Endothelial cell of umbilical vein (primary cell): ENCODE results near the gene MED17. TPM values are rescaled to one million over a fixed set of nuclear protein-coding genes. Genes with fewer than 3 reads are reported as not detected.

Experiments
- BruUV-seq: library from RNA; stranded (reverse); fragments of 400-500 nt; replicated peaks from 2 replicates; lab custom pipeline; 2021; lab: Mats Ljungman, UMichigan
- CTCF ChIA-PET: fragments of 300-600, 350-600 bp; sonication (Branson Sonifier 250); formaldehyde crosslinking; loops from one replicate; lab custom pipeline; 2021; ENCODE audit warnings: antibody characterized with exemption, inconsistent platforms; lab: Charles Lee
- POLR2A ChIA-PET: fragments of 300-600, 350-600 bp; sonication (Branson Sonifier 250); formaldehyde crosslinking; loops from one replicate; lab custom pipeline; 2021; ENCODE audit warnings: antibody characterized with exemption, inconsistent platforms; lab: Charles Lee
- DNase-seq: peaks from one replicate; pipeline ENCODE4 v3.0.0-alpha.2; 2011; ENCODE audit warnings: low read depth, low spot score
- FAIRE-seq: peaks from 2 replicates; lab custom pipeline; 2011; peaks lifted over from hg19 to GRCh38; lab: Jason Lieb, UNC
- H2AFZ ChIP-seq: 2 replicates; pipeline ENCODE4 v1.6.0; 2012; ENCODE audit warnings: low read depth, low read length, control low read depth, inconsistent platforms
- H3K27ac ChIP-seq: 2 replicates; pipeline ENCODE4 v1.5.1; 2011; ENCODE audit warnings: low read depth, mild to moderate bottlenecking, control low read depth, low read length, moderate library complexity; ENCODE audit not compliant: insufficient read depth
- H3K27me3 ChIP-seq, 2 experiments: 2 replicates each; pipeline versions ENCODE4 v1.6.0 to v1.6.1; 2011; ENCODE audit warnings: low read length in 2 of 2, mixed read lengths in 1 of 2; ENCODE audit not compliant: control insufficient read depth in 2 of 2, insufficient read depth in 2 of 2
- H3K36me3 ChIP-seq, 2 experiments: 2 replicates in 1 of 2; 3 replicates in 1 of 2; pipeline ENCODE4 v1.5.1; 2011; ENCODE audit warnings: low read length in 2 of 2, mild to moderate bottlenecking in 1 of 2, moderate library complexity in 1 of 2; ENCODE audit not compliant: control insufficient read depth in 2 of 2, insufficient read depth in 2 of 2; ENCODE audit errors: extremely low read depth in 1 of 2
- H3K4me1 ChIP-seq: 3 replicates; pipeline ENCODE4 v1.5.1; 2011; ENCODE audit warnings: mild to moderate bottlenecking, low read length; ENCODE audit not compliant: control insufficient read depth, insufficient read depth; ENCODE audit errors: extremely low read depth
- H3K4me2 ChIP-seq: 2 replicates; pipeline ENCODE4 v1.6.1; 2011; ENCODE audit warnings: low read length, control low read depth, mixed read lengths; ENCODE audit not compliant: insufficient read depth
- H3K4me3 ChIP-seq, 3 experiments: fragments of 200-600 bp in 1 of 3; sonication (generic), shearing (Covaris generic) in 1 of 3; replicated peaks in 1 of 3; 2 replicates each; pipeline ENCODE4 v1.5.1; 2011 to 2016; ENCODE audit warnings: control low read depth in 3 of 3, low read length in 3 of 3, mild to moderate bottlenecking in 2 of 3, inconsistent platforms in 1 of 3, low read depth in 1 of 3, moderate library complexity in 1 of 3; ENCODE audit not compliant: insufficient read depth in 1 of 3
- H3K79me2 ChIP-seq: 2 replicates; pipeline ENCODE4 v1.6.0; 2012; ENCODE audit warnings: low read length, inconsistent platforms; ENCODE audit not compliant: control insufficient read depth, insufficient read depth
- H3K9ac ChIP-seq: replicated peaks from 2 replicates; pipeline ENCODE3; 2011; ENCODE audit warnings: low read length, control low read depth; ENCODE audit not compliant: insufficient read depth; ENCODE audit errors: extremely low read depth
- H3K9me1 ChIP-seq: replicated peaks from 3 replicates; pipeline ENCODE4 v1.6.0; 2011; ENCODE audit warnings: mild to moderate bottlenecking, low read length; ENCODE audit not compliant: control insufficient read depth, insufficient read depth; ENCODE audit errors: extremely low read depth
- H3K9me3 ChIP-seq: replicated peaks from 2 replicates; pipeline ENCODE4 v1.5.1; 2012; ENCODE audit warnings: low read length, inconsistent platforms; ENCODE audit not compliant: control insufficient read depth, insufficient read depth
- H4K20me1 ChIP-seq: replicated peaks from 2 replicates; pipeline ENCODE3; 2011; ENCODE audit warnings: mild to moderate bottlenecking, low read length; ENCODE audit not compliant: control insufficient read depth, insufficient read depth; ENCODE audit errors: extremely low read depth
- EZH2 ChIP-seq: IDR thresholded peaks from 2 replicates; pipeline ENCODE4 v1.6.1; 2012; ENCODE audit warnings: borderline replicate concordance, low read depth, mild to moderate bottlenecking, moderate library complexity, low read length, inconsistent platforms; ENCODE audit not compliant: severe bottlenecking
- FOS ChIP-seq: IDR thresholded peaks from 2 replicates; pipeline ENCODE4 v1.6.1; 2011; ENCODE audit warnings: mild to moderate bottlenecking, low read length, moderate library complexity, borderline replicate concordance; ENCODE audit not compliant: insufficient read depth
- GATA2 ChIP-seq: IDR thresholded peaks from 2 replicates; pipeline ENCODE4 v1.7.0; 2011; ENCODE audit warnings: low read depth, mild to moderate bottlenecking, moderate library complexity, mixed read lengths, low read length; ENCODE audit not compliant: insufficient read length, insufficient read depth
- JUN ChIP-seq: IDR thresholded peaks from 2 replicates; pipeline ENCODE4 v1.6.1; 2011; ENCODE audit warnings: borderline replicate concordance, low read depth; ENCODE audit not compliant: insufficient read length, insufficient read depth
- MYC ChIP-seq: IDR thresholded peaks from one replicate; pipeline ENCODE4 v1.6.1; 2011; ENCODE audit warnings: mild to moderate bottlenecking, low read depth, low read length
- POLR2A ChIP-seq: IDR thresholded peaks from 2 replicates; pipeline ENCODE4 v1.6.1; 2012; ENCODE audit warnings: low read depth, mild to moderate bottlenecking, control low read depth, low read length
- POLR2AphosphoS5 ChIP-seq: IDR thresholded peaks from 2 replicates; pipeline ENCODE4 v1.6.1; 2012; ENCODE audit warnings: low read depth, mild to moderate bottlenecking, control low read depth, low read length, moderate library complexity; ENCODE audit not compliant: insufficient read depth
- dilution Hi-C: fragments of 300-500 bp; cut with MboI; formaldehyde crosslinking; loops from one replicate; pipeline ENCODE4 v1.15.0; 2019; ENCODE audit warnings: low sequenced_read_pairs; ENCODE audit not compliant: extremely low pct_ligation_motif_present
- intact Hi-C: fragments of 100-400 bp; cut with micrococcal nuclease; formaldehyde crosslinking; loops from one replicate; pipeline ENCODE4 v1.10.0; 2022
- polyA plus RNA-seq, 4 experiments: library from polyadenylated mRNA; depleted of rRNA in 3 of 4; stranded (reverse) in 3 of 4; unstranded in 1 of 4; fragments of >200 nt; gene quantifications; 2 replicates each; pipeline versions ENCODE4 v1.2.1 to v1.2.3, GENCODE V29; 2011 to 2012; ENCODE audit warnings: missing spikeins in 1 of 4
- total RNA-seq: library from RNA; stranded (reverse); gene quantifications from 2 replicates; pipeline ENCODE4 v1.2.3, GENCODE V29; 2021
- TF ChIP-seq, protein P1 (sequence below), 2 donors: IDR thresholded peaks; 1 replicate in 1 of 2; 2 replicates in 1 of 2; pipeline ENCODE4 v1.5.1; 2011; ENCODE audit warnings: low read length in 2 of 2, mild to moderate bottlenecking in 2 of 2, moderate library complexity in 2 of 2, control low read depth in 1 of 2, inconsistent platforms in 1 of 2, low read depth in 1 of 2; ENCODE audit not compliant: insufficient read depth in 1 of 2; ENCODE audit errors: extremely low read depth in 1 of 2
- TF ChIP-seq, protein P2 (sequence below): IDR thresholded peaks from 2 replicates; pipeline ENCODE4 v1.6.1; 2011; ENCODE audit not compliant: insufficient read depth, insufficient read length

Gene MED17
- total and polyA plus RNA-seq, 2 donors (not counting 3 experiments of a cell fraction or from before 2014, with no cell fraction given): 11.3 to 40.6 TPM

DNA sequence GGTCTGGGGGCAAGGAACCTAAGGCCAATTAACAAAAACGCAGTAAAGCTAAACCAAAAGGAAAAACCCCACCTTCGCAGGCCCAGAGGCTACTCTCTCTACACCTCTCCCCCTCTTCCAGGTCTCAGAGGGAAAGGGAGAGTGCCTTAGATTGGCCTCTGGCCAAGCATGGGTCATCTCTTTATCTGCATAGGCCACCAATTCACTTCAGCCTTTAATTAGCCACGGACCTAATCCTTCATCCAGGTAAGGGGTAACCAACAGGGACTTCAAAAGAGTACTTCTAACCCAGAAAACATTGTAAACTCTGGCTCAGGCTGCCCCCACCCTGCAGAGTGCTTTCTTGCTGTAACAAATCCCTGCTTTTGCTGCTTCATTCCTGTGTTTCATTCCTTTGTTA, 56.9 kb downstream of the MED17 start:
- H3K4me3 ChIP-seq: no peak overlapping the region
- dilution Hi-C loops (no loop called here), intact Hi-C loops (no loop called here)
- ChIA-PET CTCF (no interaction called here), POLR2A (no interaction called here)
- no peaks in the 10 kb centered on the region for H3K36me3 ChIP-seq
- H3K9me1 ChIP-seq: no peaks in the 10 kb centered on the region
- no peak overlapping the region for H3K4me2 ChIP-seq
- no peaks in the 10 kb centered on the region for H3K9me3 ChIP-seq
- H3K9ac ChIP-seq: no peak overlapping the region
- H3K27ac ChIP-seq: no peak overlapping the region
- no TSS peak for BruUV-seq
- H3K4me1 ChIP-seq: no peaks in the 10 kb centered on the region
- FAIRE-seq: no peak
- DNase-seq: no peak
- no peaks in the 10 kb centered on the region for H4K20me1 ChIP-seq
- no peaks in the 10 kb centered on the region for H3K79me2 ChIP-seq
- H3K27me3 ChIP-seq: peaks cover 0 to 3% of the 10 kb centered on the region in 2 experiments
- H2AFZ ChIP-seq: no peak overlapping the region
- TF ChIP-seq POLR2AphosphoS5 (no peak), EZH2 (no peak), POLR2A (no peak), JUN (no peak)
- TF ChIP-seq, protein P1, sequence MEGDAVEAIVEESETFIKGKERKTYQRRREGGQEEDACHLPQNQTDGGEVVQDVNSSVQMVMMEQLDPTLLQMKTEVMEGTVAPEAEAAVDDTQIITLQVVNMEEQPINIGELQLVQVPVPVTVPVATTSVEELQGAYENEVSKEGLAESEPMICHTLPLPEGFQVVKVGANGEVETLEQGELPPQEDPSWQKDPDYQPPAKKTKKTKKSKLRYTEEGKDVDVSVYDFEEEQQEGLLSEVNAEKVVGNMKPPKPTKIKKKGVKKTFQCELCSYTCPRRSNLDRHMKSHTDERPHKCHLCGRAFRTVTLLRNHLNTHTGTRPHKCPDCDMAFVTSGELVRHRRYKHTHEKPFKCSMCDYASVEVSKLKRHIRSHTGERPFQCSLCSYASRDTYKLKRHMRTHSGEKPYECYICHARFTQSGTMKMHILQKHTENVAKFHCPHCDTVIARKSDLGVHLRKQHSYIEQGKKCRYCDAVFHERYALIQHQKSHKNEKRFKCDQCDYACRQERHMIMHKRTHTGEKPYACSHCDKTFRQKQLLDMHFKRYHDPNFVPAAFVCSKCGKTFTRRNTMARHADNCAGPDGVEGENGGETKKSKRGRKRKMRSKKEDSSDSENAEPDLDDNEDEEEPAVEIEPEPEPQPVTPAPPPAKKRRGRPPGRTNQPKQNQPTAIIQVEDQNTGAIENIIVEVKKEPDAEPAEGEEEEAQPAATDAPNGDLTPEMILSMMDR (IDR thresholded peaks at IDR 0.05; ENCODE audit: extremely low read depth in 1 of 2, insufficient read depth in 1 of 2, low read depth in 1 of 2, low read length in 2 of 2): no peak

DNA sequence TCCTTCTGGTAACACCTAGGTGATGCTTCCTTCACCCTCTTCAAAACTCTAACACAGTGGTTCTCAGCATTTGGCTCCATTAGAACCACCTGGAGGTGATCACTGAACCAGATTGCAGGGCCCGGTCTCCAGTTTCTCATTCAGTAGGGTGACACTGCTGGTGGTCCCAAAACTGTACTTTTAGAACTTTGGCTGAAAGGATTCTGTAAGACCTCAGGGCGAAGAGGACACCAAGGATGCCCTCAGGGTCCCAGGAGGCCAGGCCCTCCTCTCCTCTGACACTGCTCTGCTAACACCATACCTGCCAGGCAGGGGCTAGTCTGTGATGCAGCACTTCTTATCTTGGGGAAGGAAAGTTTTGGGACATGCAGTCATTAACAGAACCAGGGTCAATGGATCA, 57.4 kb downstream of the MED17 start:
- no peak for TF ChIP-seq MYC
- TF ChIP-seq GATA2: no peak
- no peak for TF ChIP-seq POLR2AphosphoS5
- TF ChIP-seq, protein P2, sequence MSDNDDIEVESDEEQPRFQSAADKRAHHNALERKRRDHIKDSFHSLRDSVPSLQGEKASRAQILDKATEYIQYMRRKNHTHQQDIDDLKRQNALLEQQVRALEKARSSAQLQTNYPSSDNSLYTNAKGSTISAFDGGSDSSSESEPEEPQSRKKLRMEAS: no peak
- TF ChIP-seq, protein P1 (IDR thresholded peaks at IDR 0.05; ENCODE audit: extremely low read depth in 1 of 2, insufficient read depth in 1 of 2, low read depth in 1 of 2, low read length in 2 of 2): no peak
- TF ChIP-seq POLR2A: no peak
- TF ChIP-seq FOS: no peak
- no peak for TF ChIP-seq JUN
- TF ChIP-seq EZH2: no peak
- Histone ChIP-seq H3K79me2 (no peaks in the 10 kb centered on the region), H3K36me3 (no peaks in the 10 kb centered on the region), H4K20me1 (no peaks in the 10 kb centered on the region), H2AFZ (no peak overlapping the region), H3K9me1 (no peaks in the 10 kb centered on the region), H3K9ac (no peak overlapping the region), H3K4me2 (no peak overlapping the region), H3K27ac (no peak overlapping the region), H3K9me3 (no peaks in the 10 kb centered on the region), H3K27me3 (peaks cover 0 to 3% of the 10 kb centered on the region in 2 experiments), H3K4me3 (no peak overlapping the region), H3K4me1 (no peaks in the 10 kb centered on the region)
- dilution Hi-C loops: no loop called here
- BruUV-seq: no TSS peak
- CTCF ChIA-PET: interaction anchor here (0.9 kb wide), 1 partner anchor 16 kb away, joined by 4 read pairs; no protein-coding TSS in a partner anchor
- FAIRE-seq: no peak
- intact Hi-C loops: no loop called here
- POLR2A ChIA-PET: no interaction called here
- no peak for DNase-seq
